ENCODE measurements around the gene LMOD1. TPM values are rescaled to one million over a fixed set of nuclear protein-coding genes. Genes with fewer than 3 reads are reported as not detected.
A peak's percentile ranks its signal among the peaks of the same experiment; 100 is the strongest.

LMOD1 gene
- polyA plus RNA-seq, 1 experiment, result 112 TPM

GRCh38 chr1:201949491-201949890, 3.1 kb upstream of the LMOD1 start:
- ChIA-PET POLR2A (no interaction called here), CTCF (interaction anchor here (0.9 to 1.8 kb wide), 4 partner anchors 24 to 60 kb away, joined by 3 to 10 read pairs (median 4); no protein-coding TSS in a partner anchor)
- TF ChIP-seq, protein P1, sequence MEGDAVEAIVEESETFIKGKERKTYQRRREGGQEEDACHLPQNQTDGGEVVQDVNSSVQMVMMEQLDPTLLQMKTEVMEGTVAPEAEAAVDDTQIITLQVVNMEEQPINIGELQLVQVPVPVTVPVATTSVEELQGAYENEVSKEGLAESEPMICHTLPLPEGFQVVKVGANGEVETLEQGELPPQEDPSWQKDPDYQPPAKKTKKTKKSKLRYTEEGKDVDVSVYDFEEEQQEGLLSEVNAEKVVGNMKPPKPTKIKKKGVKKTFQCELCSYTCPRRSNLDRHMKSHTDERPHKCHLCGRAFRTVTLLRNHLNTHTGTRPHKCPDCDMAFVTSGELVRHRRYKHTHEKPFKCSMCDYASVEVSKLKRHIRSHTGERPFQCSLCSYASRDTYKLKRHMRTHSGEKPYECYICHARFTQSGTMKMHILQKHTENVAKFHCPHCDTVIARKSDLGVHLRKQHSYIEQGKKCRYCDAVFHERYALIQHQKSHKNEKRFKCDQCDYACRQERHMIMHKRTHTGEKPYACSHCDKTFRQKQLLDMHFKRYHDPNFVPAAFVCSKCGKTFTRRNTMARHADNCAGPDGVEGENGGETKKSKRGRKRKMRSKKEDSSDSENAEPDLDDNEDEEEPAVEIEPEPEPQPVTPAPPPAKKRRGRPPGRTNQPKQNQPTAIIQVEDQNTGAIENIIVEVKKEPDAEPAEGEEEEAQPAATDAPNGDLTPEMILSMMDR (IDR thresholded peaks at IDR 0.05; ENCODE audit: insufficient read depth, low read depth, low read length), result no peak
- Histone ChIP-seq H3K4me3 (ENCODE audit: low read depth, low read length) (no peak overlapping the region), H3K27me3 (ENCODE audit: control insufficient read depth, insufficient read depth, low read length) (no peaks in the 10 kb centered on the region), H3K36me3 (ENCODE audit: control insufficient read depth, insufficient read depth, low read length) (no peaks in the 10 kb centered on the region)
- DNase-seq (ENCODE audit: low read depth), result no peak

DNA sequence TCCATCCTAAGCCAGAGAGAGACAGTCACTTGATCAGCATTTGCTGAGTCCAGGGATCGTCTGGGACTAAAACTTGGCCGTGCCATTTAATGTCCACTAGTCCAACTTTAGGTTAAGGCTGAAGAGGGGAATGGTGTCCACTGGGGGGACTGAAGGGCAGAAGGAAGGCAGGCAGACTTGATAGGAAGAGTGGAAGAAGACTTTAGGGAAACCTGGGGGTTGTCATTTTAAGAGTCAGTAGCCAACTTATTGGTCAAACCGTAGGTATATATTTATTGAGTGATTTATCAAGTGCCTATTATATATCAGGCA, 1.3 kb upstream of the LMOD1 start:
- TF ChIP-seq, protein P1 (IDR thresholded peaks at IDR 0.05; ENCODE audit: insufficient read depth, low read depth, low read length), result no peak
- CTCF ChIA-PET, result no interaction called here
- Histone ChIP-seq H3K27me3 (ENCODE audit: control insufficient read depth, insufficient read depth, low read length) (no peaks in the 10 kb centered on the region), H3K36me3 (ENCODE audit: control insufficient read depth, insufficient read depth, low read length) (no peaks in the 10 kb centered on the region), H3K4me3 (ENCODE audit: low read depth, low read length) (no peak overlapping the region)
- DNase-seq (ENCODE audit: low read depth), result no peak
- POLR2A ChIA-PET, result no interaction called here

DNA sequence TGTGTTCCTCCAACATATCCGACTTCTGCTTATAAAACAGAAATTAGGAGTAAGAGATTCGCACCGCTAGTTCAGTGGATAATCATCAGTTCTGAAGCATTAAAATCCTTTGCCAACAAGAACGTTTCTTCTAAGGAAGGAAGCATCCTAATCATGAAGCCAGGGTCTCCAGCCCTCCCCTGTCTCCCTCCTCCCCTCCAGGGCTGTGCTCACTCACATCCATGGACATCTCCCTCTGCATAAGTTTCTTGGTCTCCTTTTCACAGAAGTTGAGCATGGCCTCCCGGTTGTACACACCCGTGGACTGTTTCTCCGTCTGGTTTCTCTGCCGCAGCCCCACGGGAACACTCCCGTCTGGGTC, 505 bp downstream of the LMOD1 start:
- POLR2A ChIA-PET, result interaction anchor here (0.6 to 2.8 kb wide), 4 partner anchors 9 to 163 kb away, joined by 3 to 18 read pairs (median 4); partner anchors contain the start of gene TIMM17A
- no peaks in the 10 kb centered on the region for H3K27me3 ChIP-seq (ENCODE audit: control insufficient read depth, insufficient read depth, low read length)
- no peak for DNase-seq (ENCODE audit: low read depth)
- H3K36me3 ChIP-seq (ENCODE audit: control insufficient read depth, insufficient read depth, low read length), result no peaks in the 10 kb centered on the region
- TF ChIP-seq, protein P1 (IDR thresholded peaks at IDR 0.05; ENCODE audit: insufficient read depth, low read depth, low read length), result no peak
- peak overlapping the region; percentile 49 for H3K4me3 ChIP-seq (ENCODE audit: low read depth, low read length)
- CTCF ChIA-PET, result interaction anchor here (0.6 to 4.5 kb wide), 13 partner anchors 9 to 65 kb away, joined by 3 to 45 read pairs (median 5); partner anchors contain the start of genes SHISA4 and TIMM17A

DNA sequence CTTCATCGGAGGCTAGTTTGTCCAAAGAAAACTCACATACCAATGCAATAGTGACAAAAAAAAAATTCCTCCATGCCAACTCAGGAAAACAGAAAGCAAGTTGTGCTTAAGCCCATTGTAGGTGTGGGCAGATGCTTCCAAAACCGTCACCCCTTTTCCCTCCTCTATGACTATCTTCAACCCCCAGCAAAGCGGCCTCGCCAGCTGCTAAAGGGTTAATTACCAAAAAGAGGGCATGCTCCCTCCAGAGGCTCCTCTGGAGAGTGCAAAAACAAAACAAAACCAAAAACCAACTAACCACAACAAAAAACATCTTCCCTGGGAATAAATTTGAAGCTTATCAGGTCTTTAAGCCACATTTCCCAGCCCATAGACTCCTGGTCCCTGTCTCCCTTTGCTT, 1.2 kb downstream of the LMOD1 start:
- POLR2A ChIA-PET, result interaction anchor here (0.6 to 2.8 kb wide), 2 partner anchors 10 to 41 kb away, joined by 4 to 18 read pairs; partner anchors contain the start of gene TIMM17A
- TF ChIP-seq, protein P1 (IDR thresholded peaks at IDR 0.05; ENCODE audit: insufficient read depth, low read depth, low read length), result peak; percentile 59
- peak overlapping the region; percentile 49 for H3K4me3 ChIP-seq (ENCODE audit: low read depth, low read length)
- CTCF ChIA-PET, result interaction anchor here (0.6 to 4.5 kb wide), 11 partner anchors 10 to 59 kb away, joined by 3 to 45 read pairs (median 5); partner anchors contain the start of genes SHISA4 and TIMM17A
- no peak for DNase-seq (ENCODE audit: low read depth)
- no peaks in the 10 kb centered on the region for H3K36me3 ChIP-seq (ENCODE audit: control insufficient read depth, insufficient read depth, low read length)
- no peaks in the 10 kb centered on the region for H3K27me3 ChIP-seq (ENCODE audit: control insufficient read depth, insufficient read depth, low read length)

DNA sequence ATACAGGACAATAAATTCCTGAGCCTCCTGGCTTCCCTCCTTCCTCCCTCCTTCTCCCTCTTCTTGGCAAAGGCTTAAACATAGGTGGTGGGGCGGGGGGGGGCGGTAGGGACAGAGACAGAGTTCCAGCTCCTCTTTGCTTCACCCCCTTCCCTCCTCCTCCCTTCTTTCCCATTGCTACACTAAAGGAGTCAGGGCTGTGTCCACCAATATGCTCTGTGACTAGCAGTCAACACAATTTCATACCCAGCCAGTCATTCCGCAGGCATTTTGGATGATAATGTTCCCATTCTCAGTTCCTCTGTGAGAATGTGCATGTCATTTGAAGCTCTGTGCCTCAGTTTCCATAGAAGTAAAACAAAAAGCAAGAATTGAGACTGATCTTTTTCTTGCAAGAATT, 1.7 kb downstream of the LMOD1 start:
- Histone ChIP-seq H3K27me3 (ENCODE audit: control insufficient read depth, insufficient read depth, low read length) (no peaks in the 10 kb centered on the region), H3K4me3 (ENCODE audit: low read depth, low read length) (peak overlapping the region; percentile 49), H3K36me3 (ENCODE audit: control insufficient read depth, insufficient read depth, low read length) (no peaks in the 10 kb centered on the region)
- no peak for DNase-seq (ENCODE audit: low read depth)
- TF ChIP-seq, protein P1 (IDR thresholded peaks at IDR 0.05; ENCODE audit: insufficient read depth, low read depth, low read length), result no peak
- POLR2A ChIA-PET, result interaction anchor here (0.7 to 2.8 kb wide), 2 partner anchors 18 to 41 kb away, joined by 9 to 18 read pairs; no protein-coding TSS in a partner anchor
- CTCF ChIA-PET, result interaction anchor here (0.8 to 4.5 kb wide), 8 partner anchors 11 to 67 kb away, joined by 3 to 45 read pairs (median 6); no protein-coding TSS in a partner anchor
